Mucosa of rectum (tissue), 2 donors: ENCODE results near the gene RNF212B.
"Not testable (repeated sequence)": the region's sequence is repeated elsewhere in the genome, so short reads cannot be mapped to it uniquely, and the experiment has no call there.

Experiments used
- H3K27ac ChIP-seq, 2 donors: one replicate each; pipeline ENCODE4 v1.7.0; 2013; ENCODE audit warnings: inconsistent platforms in 2 of 2, low read depth in 2 of 2, low read length in 2 of 2
- H3K27me3 ChIP-seq, 2 donors: one replicate each; pipeline ENCODE4 v1.7.0; 2013; ENCODE audit warnings: low read length in 2 of 2; ENCODE audit not compliant: control insufficient read depth in 2 of 2, insufficient read depth in 2 of 2
- H3K36me3 ChIP-seq, 2 donors: one replicate each; pipeline ENCODE4 v1.7.0; 2013; ENCODE audit warnings: low read length in 2 of 2; ENCODE audit not compliant: control insufficient read depth in 2 of 2, insufficient read depth in 2 of 2
- H3K4me1 ChIP-seq, 2 donors: one replicate each; pipeline ENCODE4 v1.7.0; 2013; ENCODE audit warnings: low read length in 2 of 2, mild to moderate bottlenecking in 1 of 2; ENCODE audit not compliant: control insufficient read depth in 2 of 2, insufficient read depth in 2 of 2
- H3K4me3 ChIP-seq, 2 donors: one replicate each; pipeline ENCODE4 v1.7.0; 2013; ENCODE audit warnings: low read length in 2 of 2
- H3K9ac ChIP-seq, 2 donors: one replicate each; pipeline ENCODE4 v1.7.0; 2013; ENCODE audit warnings: low read length in 2 of 2, low read depth in 1 of 2, mild to moderate bottlenecking in 1 of 2
- H3K9me3 ChIP-seq, 2 donors: one replicate each; pipeline ENCODE4 v1.7.0; 2013; ENCODE audit warnings: low read length in 2 of 2; ENCODE audit not compliant: control insufficient read depth in 2 of 2
- donor health status: healthy.
- donor health status: Normal muscosa, but diverticular disease.

RNF212B gene

DNA sequence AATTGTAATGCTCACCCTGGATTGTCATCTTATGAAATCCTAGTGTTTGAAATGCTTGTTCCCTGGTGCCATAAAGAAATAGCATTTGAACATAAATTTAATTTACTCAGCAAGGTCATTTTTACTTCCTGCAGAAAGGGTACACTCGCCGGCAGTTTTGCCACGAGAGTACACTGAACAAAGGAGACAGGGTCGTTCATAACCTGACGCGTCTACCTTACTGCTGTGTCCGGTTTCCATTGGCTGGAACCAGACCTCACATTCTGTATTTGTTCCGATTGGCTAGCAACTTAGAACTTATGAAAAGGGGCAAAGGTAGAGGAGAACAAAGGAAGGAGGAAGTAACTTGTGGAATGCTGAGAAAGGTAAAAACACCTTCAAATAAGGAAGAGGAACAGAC lies 23.1 kb downstream of the RNF212B start:
- not testable (repeated sequence) for H3K27me3 ChIP-seq, H3K4me3 ChIP-seq, H3K9ac ChIP-seq, H3K9me3 ChIP-seq, H3K4me1 ChIP-seq, H3K27ac ChIP-seq, H3K36me3 ChIP-seq

DNA sequence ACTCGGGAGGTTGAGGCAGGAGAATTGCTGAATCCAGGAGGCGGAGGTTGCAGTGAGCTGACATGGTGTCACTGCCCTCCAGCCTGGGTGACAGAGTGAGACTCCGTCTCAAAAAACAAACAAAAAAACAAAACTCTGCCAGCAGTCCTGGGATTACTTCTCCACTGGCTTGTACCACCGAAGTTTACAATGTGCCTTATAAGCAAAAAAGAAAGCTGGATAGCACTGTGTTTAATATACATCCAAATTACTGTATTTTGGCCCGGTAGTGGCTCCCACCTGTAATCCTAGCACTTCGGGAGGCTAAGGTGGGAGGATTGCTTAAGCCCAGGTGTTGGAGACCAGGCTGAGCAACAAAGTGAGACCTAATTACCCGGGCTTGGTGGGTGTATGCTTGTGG lies 31.5 kb downstream of the RNF212B start:
- Histone ChIP-seq H3K9me3 (no peaks in the 10 kb centered on the region), H3K27ac (no peak overlapping the region), H3K9ac (no peak overlapping the region), H3K4me3 (no peak overlapping the region), H3K4me1 (no peaks in the 10 kb centered on the region), H3K27me3 (no peaks in the 10 kb centered on the region), H3K36me3 (no peaks in the 10 kb centered on the region)

DNA sequence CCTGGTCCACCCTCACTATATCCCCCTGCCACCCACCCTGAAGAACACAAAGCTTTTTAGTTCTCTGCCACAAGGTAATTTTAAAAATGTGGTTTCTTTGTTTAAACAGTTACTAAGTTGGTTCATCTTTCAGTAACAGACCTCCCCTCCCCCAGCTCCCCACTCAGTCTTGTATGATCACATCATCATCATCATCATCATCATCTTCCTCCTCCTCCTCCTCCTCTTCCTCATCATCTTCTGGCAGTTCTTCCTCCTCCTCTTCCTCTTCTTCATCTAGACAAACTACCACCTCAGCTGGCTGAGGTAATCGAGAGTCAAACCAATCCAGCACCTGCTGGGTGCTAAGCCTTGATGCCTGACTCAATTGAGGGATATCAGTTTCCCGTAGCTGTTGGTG lies 37.7 kb downstream of the RNF212B start:
- Histone ChIP-seq H3K4me3 (no peak overlapping the region), H3K9me3 (no peaks in the 10 kb centered on the region), H3K9ac (no peak overlapping the region), H3K36me3 (peaks cover 0 to 10% of the 10 kb centered on the region in 2 donors), H3K4me1 (no peaks in the 10 kb centered on the region), H3K27ac (no peak overlapping the region), H3K27me3 (no peaks in the 10 kb centered on the region)

DNA sequence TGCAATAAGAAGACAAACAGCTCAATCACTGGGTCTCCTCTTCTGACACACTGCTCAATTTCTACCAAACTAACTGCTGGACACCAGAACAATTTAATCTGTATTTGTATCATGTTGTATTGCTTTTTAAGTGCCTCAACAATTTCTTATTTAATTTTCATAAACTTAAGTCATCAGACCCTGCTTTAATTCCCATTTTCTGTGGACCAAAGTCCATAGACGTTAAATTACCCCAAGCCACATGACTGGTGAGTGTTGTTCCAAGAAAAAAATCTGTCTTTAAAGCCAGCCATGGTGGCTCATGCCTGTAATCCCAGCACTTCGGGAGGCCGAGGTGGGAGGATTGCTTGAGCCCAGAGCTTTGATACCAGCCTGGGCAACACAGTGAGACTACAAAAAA lies 39.5 kb downstream of the RNF212B start:
- Histone ChIP-seq H3K36me3 (peaks cover 0 to 10% of the 10 kb centered on the region in 2 donors), H3K4me3 (no peak overlapping the region), H3K9me3 (no peaks in the 10 kb centered on the region), H3K27me3 (no peaks in the 10 kb centered on the region), H3K27ac (no peak overlapping the region), H3K4me1 (no peaks in the 10 kb centered on the region), H3K9ac (no peak overlapping the region)

DNA sequence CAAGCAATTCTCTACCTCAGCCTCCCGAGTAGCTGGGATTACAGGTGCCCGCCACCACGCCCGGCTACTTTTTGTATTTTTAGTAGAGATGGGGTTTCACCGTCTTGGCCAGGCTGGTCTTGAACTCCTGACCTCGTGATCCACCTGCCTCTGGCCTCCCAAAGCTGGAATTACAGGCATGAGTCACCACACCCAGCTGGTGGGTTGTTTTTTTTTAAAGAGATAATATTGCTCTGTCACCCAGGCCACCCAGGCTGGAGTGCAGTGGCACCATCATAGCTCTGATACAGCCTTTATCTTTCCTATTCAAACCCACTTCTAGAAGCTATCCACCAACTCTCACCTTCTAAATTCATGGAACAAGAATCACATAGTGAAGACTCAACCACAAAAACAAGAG lies 40.2 kb downstream of the RNF212B start:
- H3K27ac ChIP-seq, H3K27me3 ChIP-seq, H3K4me1 ChIP-seq, H3K4me3 ChIP-seq, H3K9ac ChIP-seq, H3K9me3 ChIP-seq: not testable (repeated sequence)
- peaks cover 0 to 10% of the 10 kb centered on the region in 2 donors for H3K36me3 ChIP-seq

DNA sequence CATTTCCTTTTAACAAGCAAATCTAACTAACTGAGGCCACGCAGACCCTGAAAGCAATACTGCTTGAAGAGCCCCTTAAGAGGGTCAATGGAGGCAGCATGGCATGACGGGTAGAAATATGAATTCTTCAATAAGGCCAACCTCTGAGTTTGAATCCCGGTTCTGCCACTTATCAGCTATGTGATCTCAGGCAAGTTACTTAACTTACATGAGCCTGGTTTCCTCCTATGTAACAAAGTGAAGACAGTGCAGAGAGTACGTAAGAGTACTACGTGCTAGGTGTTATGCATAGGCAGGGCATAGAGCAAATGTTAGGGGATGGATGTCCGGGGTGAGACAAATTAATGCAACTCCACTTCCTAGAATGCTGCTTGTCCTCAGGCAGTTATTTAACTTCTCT lies 43.5 kb downstream of the RNF212B start:
- H3K27ac ChIP-seq, result no peak overlapping the region
- H3K27me3 ChIP-seq, result no peaks in the 10 kb centered on the region
- no peak overlapping the region for H3K4me3 ChIP-seq
- H3K36me3 ChIP-seq, result peaks cover 0 to 3% of the 10 kb centered on the region in 2 donors
- H3K9ac ChIP-seq, result no peak overlapping the region
- peaks cover 3 to 9% of the 10 kb centered on the region in 2 donors for H3K4me1 ChIP-seq
- H3K9me3 ChIP-seq, result no peaks in the 10 kb centered on the region

DNA sequence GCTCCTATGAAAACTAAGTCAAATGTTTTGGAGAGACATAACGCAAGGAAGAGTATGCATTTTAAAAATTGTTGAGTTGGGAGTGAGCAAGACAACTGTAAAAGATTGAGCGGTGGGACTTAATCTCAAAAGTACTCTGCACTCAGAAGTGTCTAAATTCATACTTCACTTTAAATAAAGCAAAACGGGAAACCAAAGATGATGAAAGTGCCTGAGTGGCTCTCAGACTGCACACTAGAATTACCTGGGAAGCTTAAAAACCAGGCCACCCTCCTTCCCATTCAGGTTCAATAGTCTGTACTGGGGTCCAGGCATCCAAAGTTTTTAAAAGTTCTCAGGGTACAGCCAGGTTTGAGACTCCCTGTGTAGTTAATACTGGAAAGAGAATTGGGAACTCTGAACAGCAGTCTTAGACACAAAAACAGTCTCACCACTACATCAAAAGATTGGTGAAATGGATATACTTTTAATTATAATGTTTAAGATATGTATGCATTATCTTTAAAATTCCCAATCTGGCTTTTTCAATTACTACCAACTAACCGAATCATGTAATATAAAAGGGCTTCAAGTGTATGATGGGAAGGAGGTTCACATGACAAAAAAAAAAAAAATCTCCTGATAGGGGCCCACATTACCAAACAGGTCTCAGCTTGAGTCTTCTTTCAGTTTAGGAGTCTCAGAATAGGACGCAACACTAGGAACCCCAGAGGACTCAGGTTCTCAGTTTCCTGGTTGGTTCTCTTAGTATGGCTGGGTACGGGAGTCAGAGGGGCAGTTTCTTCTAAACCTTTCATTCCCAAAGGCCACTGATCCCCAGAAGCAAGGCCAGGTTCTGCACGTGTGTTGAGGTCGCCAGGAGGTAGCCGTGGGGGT lies 47.2 kb downstream of the RNF212B start:
- H3K4me3 ChIP-seq, result peak overlapping the region; percentile 76 to 94
- peak overlapping the region; percentile 85 to 92 for H3K9ac ChIP-seq
- no peaks in the 10 kb centered on the region for H3K27me3 ChIP-seq
- H3K27ac ChIP-seq, result peak overlapping the region; percentile 86 to 96
- H3K9me3 ChIP-seq, result no peaks in the 10 kb centered on the region
- H3K36me3 ChIP-seq, result no peaks in the 10 kb centered on the region
- peaks cover 10 to 17% of the 10 kb centered on the region in 2 donors for H3K4me1 ChIP-seq

DNA sequence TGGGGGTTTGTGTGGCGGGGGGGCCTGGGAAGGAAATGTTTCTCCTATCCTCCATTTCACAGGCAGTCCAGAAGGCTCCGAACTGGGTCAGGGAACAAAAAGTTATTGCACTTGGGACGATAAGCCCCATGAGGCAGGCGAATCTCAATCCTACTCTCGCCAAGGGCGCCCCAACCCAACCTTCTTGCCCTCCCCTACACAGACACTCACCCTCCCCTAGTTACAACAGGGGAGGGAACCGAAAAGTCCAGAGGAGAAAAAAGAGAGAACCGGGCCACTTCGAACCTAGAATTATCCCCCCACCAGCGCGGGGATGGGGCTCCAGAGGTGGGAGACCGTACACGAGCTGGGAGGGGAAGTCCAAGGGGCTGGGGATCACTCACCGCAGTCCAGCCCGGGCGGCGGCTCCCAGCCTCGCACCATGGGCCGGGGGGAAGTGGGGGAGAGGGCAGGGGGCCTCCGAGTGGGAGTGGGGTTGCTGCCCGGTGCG lies 47.8 kb downstream of the RNF212B start:
- Histone ChIP-seq H3K4me3 (peak overlapping the region; percentile 76 to 94), H3K9ac (peak overlapping the region; percentile 85 to 92), H3K4me1 (peaks cover 10 to 17% of the 10 kb centered on the region in 2 donors), H3K9me3 (no peaks in the 10 kb centered on the region), H3K36me3 (no peaks in the 10 kb centered on the region), H3K27ac (peak overlapping the region; percentile 86 to 96), H3K27me3 (no peaks in the 10 kb centered on the region)

DNA sequence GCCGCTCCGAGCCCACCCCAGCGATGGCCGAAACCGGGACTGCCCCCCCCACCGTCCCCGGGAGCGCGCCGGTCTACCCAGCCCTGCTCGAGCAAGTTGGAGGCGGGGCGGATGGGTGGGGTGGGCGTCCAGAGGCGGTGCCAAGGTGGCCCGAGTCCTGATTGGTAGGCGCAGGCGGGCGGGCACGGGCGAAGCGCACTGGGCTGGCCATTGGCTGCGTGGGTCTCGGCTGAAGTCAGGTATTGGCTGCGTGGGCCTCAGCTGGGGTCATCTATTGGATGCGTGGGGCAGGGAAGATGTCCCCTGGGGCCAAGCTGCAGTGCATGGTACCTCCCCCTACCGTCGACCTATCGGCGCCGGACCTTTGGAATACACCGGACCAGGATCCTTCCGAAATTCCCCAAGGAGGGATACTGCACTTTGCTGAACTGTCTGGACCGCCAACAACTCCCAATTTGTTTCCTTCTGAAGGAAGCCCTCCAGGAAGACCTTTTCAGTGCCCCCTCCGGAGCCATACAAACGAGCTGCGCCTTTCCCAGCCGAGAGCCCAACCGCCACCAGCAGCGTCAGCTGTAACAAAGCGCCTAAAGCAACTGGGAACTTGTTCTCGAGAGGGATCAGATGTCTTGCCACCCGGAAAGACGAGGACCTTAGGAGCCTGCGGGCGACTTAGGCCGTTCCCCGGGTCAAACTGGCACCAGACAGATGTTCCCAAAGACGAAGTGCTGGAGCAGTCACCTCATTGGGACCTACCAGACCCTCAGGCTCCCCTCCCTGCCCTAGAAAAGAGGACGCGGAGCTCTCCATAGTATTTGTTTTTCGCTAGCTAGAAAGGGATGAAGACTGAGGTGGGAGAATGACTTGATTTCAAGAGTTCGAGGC lies 48.5 kb downstream of the RNF212B start, which contains the start of gene HOMEZ:
HOMEZ (minus strand) TSS at position 113 of the 882 bp plus-strand sequence. CDS start 180 bp downstream, outside the sequence.
- H3K9ac ChIP-seq, result peak within 1 kb of the TSS; percentile 85 to 94
- H3K4me3 ChIP-seq, result peak within 1 kb of the TSS; percentile 76 to 94
- H3K27ac ChIP-seq, result peak within 1 kb of the TSS; percentile 90 to 96
- H3K36me3 ChIP-seq, result no peaks in the 10 kb centered on the region
- no peaks in the 10 kb centered on the region for H3K9me3 ChIP-seq
- H3K27me3 ChIP-seq, result no peaks in the 10 kb centered on the region
- peaks cover 10 to 17% of the 10 kb centered on the region in 2 donors for H3K4me1 ChIP-seq
